ENCODE results near the gene DEXI.
A peak's percentile ranks its signal among the peaks of the same experiment; 100 is the strongest.

DNA sequence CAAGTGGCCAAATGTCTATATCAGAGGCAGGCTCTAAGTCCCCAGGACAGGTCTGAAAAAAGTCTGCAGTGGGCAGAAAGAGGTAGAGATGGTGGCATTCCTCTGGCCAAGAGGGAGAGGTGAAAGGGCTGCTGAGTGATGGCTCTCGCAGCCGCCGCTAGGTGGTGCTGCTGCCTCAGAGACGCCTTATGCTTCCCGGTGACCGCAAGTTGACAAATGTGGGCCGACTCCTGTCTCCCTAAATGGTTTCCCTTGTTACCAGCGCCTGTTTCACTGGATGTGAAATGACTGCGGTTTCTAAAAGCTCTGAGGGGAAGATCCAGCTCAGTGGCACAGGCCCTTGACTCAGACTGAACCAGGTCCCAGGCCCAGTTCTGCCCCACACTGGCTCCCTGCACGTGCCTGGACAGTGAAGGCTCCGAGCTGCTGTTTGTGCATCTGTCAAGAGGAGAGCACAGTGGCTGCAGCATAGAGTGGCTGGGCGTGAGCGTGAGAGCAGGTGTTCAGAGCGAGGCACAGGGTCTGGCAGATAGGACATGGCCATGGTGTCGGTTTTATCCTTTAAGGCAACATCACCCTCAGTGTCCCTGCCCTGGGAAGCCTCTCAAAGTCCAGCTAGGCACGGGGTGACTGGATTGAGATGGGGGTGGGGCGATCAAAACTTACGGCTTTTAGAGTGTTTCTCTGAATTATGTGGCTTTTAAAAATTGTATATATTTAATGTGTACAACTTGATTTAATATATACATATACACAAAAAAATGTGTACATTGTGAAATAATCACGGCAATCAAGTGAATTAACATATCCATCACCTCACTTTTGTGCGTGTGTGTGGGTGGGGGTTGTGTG, 22.0 kb upstream of the DEXI start:
- TF ChIP-seq, protein P1, sequence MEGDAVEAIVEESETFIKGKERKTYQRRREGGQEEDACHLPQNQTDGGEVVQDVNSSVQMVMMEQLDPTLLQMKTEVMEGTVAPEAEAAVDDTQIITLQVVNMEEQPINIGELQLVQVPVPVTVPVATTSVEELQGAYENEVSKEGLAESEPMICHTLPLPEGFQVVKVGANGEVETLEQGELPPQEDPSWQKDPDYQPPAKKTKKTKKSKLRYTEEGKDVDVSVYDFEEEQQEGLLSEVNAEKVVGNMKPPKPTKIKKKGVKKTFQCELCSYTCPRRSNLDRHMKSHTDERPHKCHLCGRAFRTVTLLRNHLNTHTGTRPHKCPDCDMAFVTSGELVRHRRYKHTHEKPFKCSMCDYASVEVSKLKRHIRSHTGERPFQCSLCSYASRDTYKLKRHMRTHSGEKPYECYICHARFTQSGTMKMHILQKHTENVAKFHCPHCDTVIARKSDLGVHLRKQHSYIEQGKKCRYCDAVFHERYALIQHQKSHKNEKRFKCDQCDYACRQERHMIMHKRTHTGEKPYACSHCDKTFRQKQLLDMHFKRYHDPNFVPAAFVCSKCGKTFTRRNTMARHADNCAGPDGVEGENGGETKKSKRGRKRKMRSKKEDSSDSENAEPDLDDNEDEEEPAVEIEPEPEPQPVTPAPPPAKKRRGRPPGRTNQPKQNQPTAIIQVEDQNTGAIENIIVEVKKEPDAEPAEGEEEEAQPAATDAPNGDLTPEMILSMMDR (conservative IDR thresholded peaks at IDR 0.05): peak; percentile 96
- TF ChIP-seq ZFX (IDR thresholded peaks at IDR 0.05): no peak
